GM10248 (cell line): ENCODE results near the gene ZNF516.

Experiments used
- CTCF ChIA-PET: fragments of 300-600 bp; sonication (Branson Sonifier 250); formaldehyde crosslinking; extraction: SDS; loops from one replicate; lab custom pipeline; 2021; ENCODE audit warnings: antibody characterized with exemption; lab: Yijun Ruan, JAX
- POLR2A ChIA-PET: fragments of 350-650 bp; sonication (Branson Sonifier 250); formaldehyde crosslinking; extraction: SDS; loops from one replicate; lab custom pipeline; 2020; ENCODE audit warnings: antibody characterized with exemption; lab: Yijun Ruan, JAX
- DNase-seq: peaks from one replicate; pipeline ENCODE4 v3.0.0; 2012; ENCODE audit errors: extremely low spot score
- CTCF ChIP-seq: IDR thresholded peaks from 2 replicates; pipeline ENCODE4 v1.5.1; 2012; ENCODE audit warnings: mild to moderate bottlenecking, low read depth; ENCODE audit errors: extremely low read depth, missing control alignments, control extremely low read depth

ZNF516 gene

DNA sequence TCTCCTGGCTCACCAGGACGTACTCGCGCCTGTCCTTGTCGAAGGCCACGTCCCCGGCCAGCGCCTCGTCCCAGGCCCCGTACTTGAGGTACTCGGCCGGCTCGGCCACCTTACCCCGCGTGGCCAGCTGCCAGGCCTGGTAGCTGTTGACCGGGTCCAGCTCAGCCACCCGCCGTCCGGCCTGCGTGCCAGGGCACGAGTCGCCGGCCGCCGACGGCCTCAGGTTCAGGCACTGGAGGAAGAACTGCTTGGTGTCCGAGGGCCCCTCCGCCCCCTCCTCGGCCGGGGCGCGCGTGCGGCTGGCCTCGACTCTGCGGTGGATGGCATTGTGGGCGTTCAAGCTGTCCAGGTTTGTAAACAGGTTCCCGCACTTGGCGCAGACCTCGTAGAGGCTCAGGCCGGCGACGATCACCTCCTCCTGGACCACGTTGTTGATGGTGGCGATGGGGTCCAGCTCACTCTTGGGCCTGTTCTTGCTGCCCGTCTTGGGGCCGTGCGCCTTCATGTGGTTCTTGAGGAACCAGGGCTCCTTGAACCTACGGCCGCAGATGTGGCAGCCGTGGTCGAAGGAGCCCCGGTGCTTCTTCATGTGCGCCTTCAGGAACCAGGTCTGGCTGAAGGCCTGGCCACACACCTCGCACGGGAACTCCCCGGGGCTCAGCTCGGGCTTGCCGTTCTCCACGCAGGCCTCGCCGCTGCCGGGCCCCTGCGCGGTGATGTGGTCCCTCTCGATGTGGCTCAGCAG lies 53.2 kb downstream of the ZNF516 start:
- CTCF ChIA-PET, result no interaction called here
- TF ChIP-seq CTCF, result no peak
- POLR2A ChIA-PET, result no interaction called here
- no peak for DNase-seq

- ChIA-PET POLR2A (no interaction called here), CTCF (no interaction called here)
- TF ChIP-seq CTCF, result no peak
- no peak for DNase-seq
These were observed 53.9 kb downstream of the ZNF516 start for GRCh38 chr18:76441002-76441667.

- TF ChIP-seq CTCF, result no peak
- ChIA-PET CTCF (no interaction called here), POLR2A (no interaction called here)
- no peak for DNase-seq
These were observed 57.1 kb downstream of the ZNF516 start for GRCh38 chr18:76437910-76438309.

GRCh38 chr18:76437011-76437410 lies 58.0 kb downstream of the ZNF516 start:
- TF ChIP-seq CTCF, result no peak
- no peak for DNase-seq
- ChIA-PET CTCF (no interaction called here), POLR2A (no interaction called here)

DNA sequence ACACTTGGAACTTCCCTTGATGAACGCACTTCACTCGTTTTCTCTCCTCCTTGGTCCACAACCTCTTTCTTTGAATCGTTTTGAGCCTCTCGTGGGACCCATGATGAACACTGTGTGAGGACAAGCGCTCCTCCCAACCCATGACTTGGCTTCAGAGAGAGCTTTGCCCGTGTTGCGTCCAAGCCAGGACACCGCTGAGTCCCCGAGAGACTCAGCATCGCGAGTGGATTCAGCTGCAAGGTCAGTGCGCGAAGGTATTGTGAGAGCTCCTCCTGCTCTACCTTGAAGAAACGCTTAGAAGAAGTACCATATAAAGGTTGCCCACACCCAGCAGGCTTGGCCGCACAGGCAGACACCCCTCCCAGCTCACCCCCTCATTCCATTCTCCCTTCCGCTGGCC lies 58.7 kb downstream of the ZNF516 start:
- ChIA-PET CTCF (interaction anchor here (1.2 kb wide), 1 partner anchor 11 kb away, joined by 3 read pairs; no protein-coding TSS in a partner anchor), POLR2A (no interaction called here)
- no peak for TF ChIP-seq CTCF
- DNase-seq, result no peak

DNA sequence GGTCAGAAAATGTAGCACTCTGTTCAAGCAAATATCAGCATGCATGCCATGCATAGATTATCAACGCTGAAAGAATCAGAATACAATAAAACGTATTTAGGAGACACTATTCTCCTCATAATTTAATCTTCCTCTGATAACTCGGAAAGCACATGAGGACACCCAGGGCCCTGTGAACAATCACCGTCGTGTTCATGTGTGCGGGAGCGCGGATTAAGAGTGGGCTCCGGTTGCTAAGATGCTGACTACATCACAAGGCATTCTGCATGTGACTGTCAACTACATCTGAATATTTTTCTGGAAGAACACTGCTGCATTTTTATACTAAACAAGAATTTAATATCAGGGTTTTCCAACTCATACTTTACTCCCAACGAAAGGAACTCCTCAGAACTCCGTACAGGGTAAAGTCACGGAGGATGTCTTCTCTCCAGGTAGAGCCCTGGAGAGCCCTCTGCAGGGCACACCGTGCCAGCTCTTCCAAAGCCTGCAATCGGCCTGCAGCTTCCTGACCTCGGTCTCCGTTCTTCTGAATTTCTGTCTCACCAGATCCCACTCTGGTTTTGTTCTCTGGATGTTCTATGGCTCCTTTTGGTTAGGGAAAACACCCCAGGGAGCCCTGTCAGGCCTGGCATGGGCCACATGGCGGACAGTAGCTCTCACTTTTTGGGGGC lies 59.6 kb downstream of the ZNF516 start:
- TF ChIP-seq CTCF, result no peak
- ChIA-PET POLR2A (no interaction called here), CTCF (interaction anchor here (1.2 kb wide), 1 partner anchor 10 kb away, joined by 3 read pairs; no protein-coding TSS in a partner anchor)

More for the DNA sequence above, 59.6 kb downstream of the ZNF516 start:
- no peak for DNase-seq
